Mesodermal cell (in vitro differentiated cells): Measurements from ENCODE around the gene TNS1.
"Not testable (repeated sequence)": the region's sequence is repeated elsewhere in the genome, so short reads cannot be mapped to it uniquely, and the experiment has no call there.

Source experiments
- H3K27ac ChIP-seq: 2 replicates; pipeline ENCODE4 v1.7.0; 2013; ENCODE audit warnings: mild to moderate bottlenecking, low read depth, low read length, moderate library complexity; ENCODE audit not compliant: severe bottlenecking
- H3K36me3 ChIP-seq: 2 replicates; pipeline ENCODE4 v1.7.1; 2013; ENCODE audit warnings: mild to moderate bottlenecking, low read length, moderate library complexity; ENCODE audit not compliant: control insufficient read depth, insufficient read depth
- H3K4me1 ChIP-seq: one replicate; pipeline ENCODE4 v1.7.1; 2013; ENCODE audit warnings: mild to moderate bottlenecking, low read length; ENCODE audit not compliant: insufficient read depth, control insufficient read depth, poor library complexity, severe bottlenecking
- H3K4me3 ChIP-seq: 2 replicates; pipeline ENCODE4 v1.7.0; 2013; ENCODE audit warnings: low read length, control low read depth, mild to moderate bottlenecking; ENCODE audit not compliant: insufficient read depth, poor library complexity, severe bottlenecking; ENCODE audit errors: extremely low read depth
- H3K9me3 ChIP-seq: 2 replicates; pipeline ENCODE4 v1.7.1; 2013; ENCODE audit warnings: mild to moderate bottlenecking, low read length, moderate library complexity; ENCODE audit not compliant: control insufficient read depth
- WGBS, 2 experiments: methylation state at CpG; one replicate each; pipeline ENCODE4 v1.1.5; 2013; ENCODE audit warnings: missing lambda C conversion rate in 2 of 2; ENCODE audit not compliant: insufficient coverage in 2 of 2; 5-methylcytosine and 5-hydroxymethylcytosine counted together

The TNS1 gene

GRCh38 chr2:218036371-218036770 is 33.6 kb upstream of the TNS1 start:
- WGBS, 2 experiments, result 72 to 76% methylated on average over 2 of the region's 5 CpGs
- H3K36me3 ChIP-seq, result no peaks in the 10 kb centered on the region
- H3K27ac ChIP-seq, result no peak overlapping the region
- H3K4me3 ChIP-seq, result no peak overlapping the region
- H3K4me1 ChIP-seq, result peaks cover 14% of the 10 kb centered on the region
- no peaks in the 10 kb centered on the region for H3K9me3 ChIP-seq

- Histone ChIP-seq H3K9me3 (no peaks in the 10 kb centered on the region), H3K27ac (no peak overlapping the region), H3K36me3 (no peaks in the 10 kb centered on the region), H3K4me3 (no peak overlapping the region), H3K4me1 (peaks cover 14% of the 10 kb centered on the region)
- 77 to 79% methylated on average over 9 of the region's 12 CpGs for WGBS, 2 experiments
Measured at GRCh38 chr2:218035463-218036100, 32.8 kb upstream of the TNS1 start.

- H3K4me1 ChIP-seq, result peaks cover 14% of the 10 kb centered on the region
- H3K27ac ChIP-seq, H3K9me3 ChIP-seq, H3K36me3 ChIP-seq, H3K4me3 ChIP-seq: not testable (repeated sequence)
- WGBS, 2 experiments, result 12 to 16% methylated on average over 6 to 12 of the region's 24 CpGs
Measured at GRCh38 chr2:218034497-218035213, 31.9 kb upstream of the TNS1 start.

DNA sequence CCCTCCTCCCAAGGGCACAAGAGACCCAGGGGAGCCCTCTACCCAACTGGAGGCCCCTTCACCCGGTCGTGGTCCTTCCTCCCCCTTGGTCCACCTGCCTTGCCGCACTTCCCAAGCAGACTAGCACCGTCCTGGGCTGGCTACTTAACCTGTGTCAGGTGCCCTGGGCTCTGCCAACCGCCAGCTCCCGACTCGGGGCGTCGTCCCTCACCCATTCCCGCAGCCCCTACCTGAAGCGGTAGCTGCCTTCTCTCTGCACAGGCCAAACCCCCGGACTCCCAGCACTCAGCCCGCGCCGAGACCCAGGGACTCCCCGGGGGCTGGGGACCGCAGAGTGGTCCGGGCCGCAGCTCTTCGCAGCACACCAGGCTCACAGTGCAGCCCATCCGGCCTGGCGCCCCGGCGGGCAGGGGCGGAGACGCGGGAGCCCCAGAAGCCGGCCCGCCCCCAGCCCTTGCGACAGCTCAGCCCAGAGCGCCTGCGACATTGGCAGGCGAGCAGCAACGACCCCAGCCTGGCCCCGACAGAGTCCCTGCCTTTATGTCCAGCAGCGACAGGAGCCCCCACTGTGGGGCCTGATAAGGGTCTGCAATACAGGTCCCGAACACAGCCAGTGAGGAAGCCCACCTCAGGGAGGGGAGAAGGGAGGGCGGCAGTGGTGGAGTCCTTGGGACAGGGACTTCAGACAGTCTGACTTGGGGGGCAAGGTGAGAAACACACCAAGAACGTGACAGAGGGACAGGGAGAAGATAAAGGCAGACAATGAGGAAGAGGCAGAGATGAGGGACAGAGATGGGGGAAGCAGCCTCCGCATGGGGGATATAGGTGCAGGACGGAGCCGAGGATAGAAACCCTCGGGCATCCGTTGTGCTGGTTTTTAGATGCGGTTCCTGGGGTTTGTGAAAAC is 31.0 kb upstream of the TNS1 start:
- H3K36me3 ChIP-seq, result no peaks in the 10 kb centered on the region
- H3K4me1 ChIP-seq, result peaks cover 14% of the 10 kb centered on the region
- 11 to 22% methylated on average over 33 to 34 of the region's 45 CpGs for WGBS, 2 experiments
- H3K4me3 ChIP-seq, result no peak overlapping the region
- no peak overlapping the region for H3K27ac ChIP-seq
- H3K9me3 ChIP-seq, result no peaks in the 10 kb centered on the region

GRCh38 chr2:218033208-218033589 is 30.4 kb upstream of the TNS1 start:
- H3K36me3 ChIP-seq, result no peaks in the 10 kb centered on the region
- peaks cover 14% of the 10 kb centered on the region for H3K4me1 ChIP-seq
- no peak overlapping the region for H3K4me3 ChIP-seq
- H3K9me3 ChIP-seq, result no peaks in the 10 kb centered on the region
- 64% methylated on average over 1 of the region's 1 CpG; no CpG with 5 or more reads in 1 of the 2 experiments for WGBS, 2 experiments
- no peak overlapping the region for H3K27ac ChIP-seq

DNA sequence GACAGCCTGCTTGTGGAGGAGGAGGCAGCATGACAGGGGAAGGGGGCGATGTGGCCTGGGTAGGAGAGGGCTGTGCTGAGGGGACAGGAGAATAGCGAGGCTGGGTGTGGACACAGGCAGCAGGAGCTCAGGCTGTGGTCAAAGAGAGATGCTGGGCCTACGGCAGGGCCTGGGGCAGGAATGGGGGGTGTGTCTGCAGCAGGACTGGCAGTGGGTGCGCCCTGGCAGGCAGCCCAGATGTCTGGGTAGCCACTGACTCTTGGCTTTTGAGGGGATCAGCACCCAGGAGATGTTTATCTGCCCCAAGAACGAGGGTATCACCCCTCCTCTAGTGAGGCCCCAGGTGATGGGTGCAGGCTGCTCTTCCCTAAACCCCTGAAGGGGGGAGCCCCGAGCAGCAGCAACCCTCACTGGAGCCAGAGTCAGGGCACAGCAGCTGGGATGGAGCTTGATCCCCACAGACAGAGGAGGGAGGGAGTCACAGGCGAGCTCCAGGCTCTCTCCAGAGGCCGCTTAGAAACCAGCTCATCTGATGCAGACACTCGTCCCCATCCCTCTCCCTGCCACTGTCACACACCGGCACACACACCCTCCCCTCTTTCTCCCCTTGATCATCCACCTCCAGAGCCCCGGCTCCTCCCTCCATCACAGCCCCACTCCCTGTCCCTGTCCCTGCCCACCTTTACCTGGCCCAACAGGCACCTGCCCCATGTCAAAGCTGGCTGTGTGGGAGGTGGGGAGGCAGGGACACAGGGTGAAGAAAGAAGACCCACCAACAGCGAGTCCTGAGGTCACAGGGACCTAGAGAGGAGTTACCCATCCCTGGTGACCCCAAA is 29.8 kb upstream of the TNS1 start:
- H3K4me3 ChIP-seq, result no peak overlapping the region
- no peaks in the 10 kb centered on the region for H3K9me3 ChIP-seq
- H3K4me1 ChIP-seq, result peaks cover 14% of the 10 kb centered on the region
- H3K27ac ChIP-seq, result no peak overlapping the region
- 64 to 89% methylated on average over 8 to 9 of the region's 12 CpGs for WGBS, 2 experiments
- no peaks in the 10 kb centered on the region for H3K36me3 ChIP-seq

- Histone ChIP-seq H3K4me3 (no peak overlapping the region), H3K9me3 (no peaks in the 10 kb centered on the region), H3K36me3 (no peaks in the 10 kb centered on the region), H3K4me1 (peaks cover 14% of the 10 kb centered on the region), H3K27ac (no peak overlapping the region)
- 74 to 76% methylated on average over 4 to 6 of the region's 7 CpGs for WGBS, 2 experiments
Measured at GRCh38 chr2:218031771-218032257, 29.0 kb upstream of the TNS1 start.

GRCh38 chr2:218031261-218031660 is 28.5 kb upstream of the TNS1 start:
- WGBS, 2 experiments, result 94 to 100% methylated on average over 1 of the region's 1 CpG

DNA sequence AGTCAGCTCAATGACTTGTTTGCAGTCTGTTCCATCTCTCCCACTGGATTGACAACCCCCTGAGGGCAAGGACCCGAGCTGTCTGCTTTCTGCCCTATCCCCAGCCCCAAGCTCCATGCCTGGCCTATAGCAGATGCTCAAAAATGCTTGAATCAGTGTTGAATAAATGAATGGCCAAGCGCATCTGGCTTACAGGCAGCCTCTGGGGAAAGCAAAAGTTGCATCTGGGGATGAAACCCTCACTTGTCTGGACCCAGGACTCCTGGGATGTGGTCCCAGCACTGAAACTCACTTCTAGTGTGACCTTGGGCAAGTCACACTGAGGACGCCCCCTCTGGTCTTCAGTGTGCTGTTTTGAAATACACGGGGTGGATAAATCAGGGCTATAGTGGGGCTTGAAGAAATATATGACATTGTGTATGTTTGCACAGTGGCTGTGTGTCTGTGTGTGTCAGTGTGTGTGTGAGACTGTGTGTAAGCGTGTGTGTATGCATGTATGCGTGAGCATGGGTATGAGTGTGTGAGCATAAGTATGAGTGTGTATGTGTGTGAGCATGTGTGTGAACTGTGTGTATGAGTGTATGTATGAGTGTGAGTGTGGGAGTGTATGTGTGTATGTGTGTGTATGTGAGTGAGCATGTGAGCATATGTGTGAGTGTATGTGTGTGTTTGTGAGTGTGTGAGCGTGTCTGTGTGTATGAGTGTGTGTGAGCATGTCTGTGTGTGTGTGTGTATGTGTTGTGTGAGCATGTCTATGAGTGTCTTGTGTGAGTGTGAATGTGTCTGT is 27.8 kb upstream of the TNS1 start:
- no peak overlapping the region for H3K4me3 ChIP-seq
- H3K36me3 ChIP-seq, result no peaks in the 10 kb centered on the region
- H3K4me1 ChIP-seq, result peaks cover 15% of the 10 kb centered on the region
- 93 to 96% methylated on average over 7 of the region's 7 CpGs for WGBS, 2 experiments
- H3K27ac ChIP-seq, result no peak overlapping the region
- no peaks in the 10 kb centered on the region for H3K9me3 ChIP-seq

More at GRCh38 chr2:218031261-218031660, 28.5 kb upstream of the TNS1 start:
- Histone ChIP-seq H3K36me3 (no peaks in the 10 kb centered on the region), H3K9me3 (no peaks in the 10 kb centered on the region), H3K27ac (no peak overlapping the region), H3K4me1 (peaks cover 14% of the 10 kb centered on the region), H3K4me3 (no peak overlapping the region)
